Activated CD4-positive, alpha-beta memory T cell treated with anti-CD3 and anti-CD28 coated beads for 36 hours (primary cell): ENCODE results near the gene CCDC80. TPM values are rescaled to one million over a fixed set of nuclear protein-coding genes. Genes with fewer than 3 reads are reported as not detected.
A peak's percentile ranks its signal among the peaks of the same experiment; 100 is the strongest.
"Not testable (repeated sequence)": the region's sequence is repeated elsewhere in the genome, so short reads cannot be mapped to it uniquely, and the experiment has no call there.

ENCODE experiments used
- CTCF ChIA-PET: fragments of 350-600 bp; sonication (Branson Sonifier 250); formaldehyde crosslinking; loops from one replicate; lab custom pipeline; 2021; ENCODE audit warnings: antibody characterized with exemption, inconsistent platforms; lab: Charles Lee
- POLR2A ChIA-PET: fragments of 350-600 bp; sonication (Branson Sonifier 250); formaldehyde crosslinking; loops from one replicate; lab custom pipeline; 2021; ENCODE audit warnings: antibody characterized with exemption; lab: Charles Lee
- DNase-seq: peaks from one replicate; pipeline ENCODE4 v3.0.0-alpha.2; 2020
- H3K27ac Mint-ChIP-seq: one replicate; pipeline ENCODE4 v1.8.0; 2021; ENCODE audit warnings: mixed read lengths
- H3K27me3 Mint-ChIP-seq: one replicate; pipeline ENCODE4 v1.8.0; 2021; ENCODE audit warnings: mixed read lengths
- H3K36me3 Mint-ChIP-seq: one replicate; pipeline ENCODE4 v1.8.0; 2021; ENCODE audit warnings: mixed read lengths
- H3K4me1 Mint-ChIP-seq: one replicate; pipeline ENCODE4 v1.8.0; 2021; ENCODE audit warnings: low read depth, mixed read lengths
- H3K4me3 Mint-ChIP-seq: one replicate; pipeline ENCODE4 v1.8.0; 2021; ENCODE audit warnings: mild to moderate bottlenecking, mixed read lengths
- H3K9me3 Mint-ChIP-seq: one replicate; pipeline ENCODE4 v1.8.0; 2021; ENCODE audit warnings: mixed read lengths
- intact Hi-C: fragments of 100-400 bp; cut with micrococcal nuclease; formaldehyde crosslinking; loops from one replicate; pipeline ENCODE4 v1.15.1; 2023
- total RNA-seq, 2 experiments: library from RNA; stranded (reverse); gene quantifications; one replicate each; pipeline ENCODE4 v1.2.3, GENCODE V29; 2021

CCDC80 gene
- total RNA-seq, 2 experiments from 2014 or later, result not detected

- Mint-ChIP-seq H3K9me3 (no peaks in the 10 kb centered on the region), H3K36me3 (peaks cover 10% of the 10 kb centered on the region), H3K4me3 (no peak overlapping the region), H3K4me1 (peaks cover 5% of the 10 kb centered on the region), H3K27ac (no peak overlapping the region), H3K27me3 (no peaks in the 10 kb centered on the region)
- ChIA-PET POLR2A (no interaction called here), CTCF (interaction anchor here (1.5 to 2.0 kb wide), 2 partner anchors 10 to 27 kb away, joined by 3 to 6 read pairs; no protein-coding TSS in a partner anchor)
- no peak for DNase-seq
- intact Hi-C loops, result no loop called here
Observed at GRCh38 chr3:112579232-112579631, 61.7 kb downstream of the CCDC80 start.

DNA sequence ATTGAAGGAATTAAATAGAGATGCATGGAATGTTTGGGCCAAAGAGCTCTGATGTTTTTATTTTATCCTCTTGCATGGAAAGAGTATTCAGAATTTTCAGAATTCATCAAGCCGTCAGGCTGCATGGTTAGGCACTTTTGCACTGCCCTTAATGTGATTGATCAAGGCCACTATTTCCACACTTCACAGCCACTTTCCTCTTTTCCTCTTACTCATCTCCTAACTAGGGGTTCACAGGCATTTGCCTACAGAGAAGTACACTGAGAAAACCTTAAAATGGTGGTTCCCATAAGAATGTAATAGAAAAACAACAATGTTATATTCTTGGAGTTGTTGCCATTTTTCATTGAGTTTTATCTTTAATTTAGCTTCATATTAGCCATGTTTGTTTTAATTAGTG is 68.2 kb downstream of the CCDC80 start:
- ChIA-PET POLR2A (no interaction called here), CTCF (interaction anchor here (1.3 kb wide), 1 partner anchor 9 kb away, joined by 4 read pairs; no protein-coding TSS in a partner anchor)
- Mint-ChIP-seq H3K4me3 (no peak overlapping the region), H3K36me3 (peaks cover 20% of the 10 kb centered on the region), H3K27me3 (no peaks in the 10 kb centered on the region), H3K9me3 (no peaks in the 10 kb centered on the region), H3K4me1 (peaks cover 5% of the 10 kb centered on the region), H3K27ac (no peak overlapping the region)
- intact Hi-C loops, result no loop called here
- no peak for DNase-seq

GRCh38 chr3:112569265-112569664 is 71.7 kb downstream of the CCDC80 start:
- no peaks in the 10 kb centered on the region for H3K9me3 Mint-ChIP-seq
- no peak for DNase-seq
- H3K4me3 Mint-ChIP-seq, result no peak overlapping the region
- no peaks in the 10 kb centered on the region for H3K27me3 Mint-ChIP-seq
- peaks cover 9% of the 10 kb centered on the region for H3K4me1 Mint-ChIP-seq
- intact Hi-C loops, result no loop called here
- ChIA-PET POLR2A (no interaction called here), CTCF (interaction anchor here (0.5 to 2.5 kb wide), 4 partner anchors 10 to 458 kb away, joined by 3 to 12 read pairs (median 4); no protein-coding TSS in a partner anchor)
- no peak overlapping the region for H3K27ac Mint-ChIP-seq
- H3K36me3 Mint-ChIP-seq, result peaks cover 21% of the 10 kb centered on the region

DNA sequence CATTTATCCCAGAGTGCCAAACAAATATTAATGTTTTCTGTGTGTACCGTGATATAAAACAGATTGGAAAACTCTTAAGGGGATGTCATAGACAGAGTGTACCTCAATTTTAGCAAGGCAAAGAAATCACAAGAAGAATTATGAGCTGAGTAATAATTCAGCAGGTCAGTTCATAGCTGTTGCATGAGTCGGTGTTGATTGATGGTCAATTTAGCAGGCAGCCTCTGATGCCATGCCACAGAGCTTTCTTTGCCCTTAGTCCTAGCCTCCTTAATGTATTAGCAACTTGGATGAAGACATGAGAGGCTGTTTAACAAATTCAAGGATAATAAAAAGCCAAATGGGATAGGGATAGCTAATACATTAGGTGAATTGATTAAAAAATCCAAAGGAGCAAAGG is 72.3 kb downstream of the CCDC80 start:
- Mint-ChIP-seq H3K4me1 (peaks cover 9% of the 10 kb centered on the region), H3K4me3 (no peak overlapping the region), H3K27ac (no peak overlapping the region), H3K9me3 (no peaks in the 10 kb centered on the region), H3K36me3 (peaks cover 20% of the 10 kb centered on the region), H3K27me3 (no peaks in the 10 kb centered on the region)
- DNase-seq, result no peak
- intact Hi-C loops, result no loop called here
- ChIA-PET POLR2A (no interaction called here), CTCF (interaction anchor here (0.5 to 2.5 kb wide), 4 partner anchors 10 to 358 kb away, joined by 3 to 12 read pairs (median 4); no protein-coding TSS in a partner anchor)

- DNase-seq, result no peak
- POLR2A ChIA-PET, result no interaction called here
- CTCF ChIA-PET, result no interaction called here
- intact Hi-C loops, result loop anchor here (5.0 kb wide), 1 partner anchor 112 kb away; no protein-coding TSS in a partner anchor
- no peak overlapping the region for H3K27ac Mint-ChIP-seq
- peaks cover 10% of the 10 kb centered on the region for H3K36me3 Mint-ChIP-seq
- no peaks in the 10 kb centered on the region for H3K9me3 Mint-ChIP-seq
- no peak overlapping the region for H3K4me3 Mint-ChIP-seq
- H3K27me3 Mint-ChIP-seq, result no peaks in the 10 kb centered on the region
- peaks cover 20% of the 10 kb centered on the region for H3K4me1 Mint-ChIP-seq
Observed at GRCh38 chr3:112564940-112565305, 76.0 kb downstream of the CCDC80 start.

DNA sequence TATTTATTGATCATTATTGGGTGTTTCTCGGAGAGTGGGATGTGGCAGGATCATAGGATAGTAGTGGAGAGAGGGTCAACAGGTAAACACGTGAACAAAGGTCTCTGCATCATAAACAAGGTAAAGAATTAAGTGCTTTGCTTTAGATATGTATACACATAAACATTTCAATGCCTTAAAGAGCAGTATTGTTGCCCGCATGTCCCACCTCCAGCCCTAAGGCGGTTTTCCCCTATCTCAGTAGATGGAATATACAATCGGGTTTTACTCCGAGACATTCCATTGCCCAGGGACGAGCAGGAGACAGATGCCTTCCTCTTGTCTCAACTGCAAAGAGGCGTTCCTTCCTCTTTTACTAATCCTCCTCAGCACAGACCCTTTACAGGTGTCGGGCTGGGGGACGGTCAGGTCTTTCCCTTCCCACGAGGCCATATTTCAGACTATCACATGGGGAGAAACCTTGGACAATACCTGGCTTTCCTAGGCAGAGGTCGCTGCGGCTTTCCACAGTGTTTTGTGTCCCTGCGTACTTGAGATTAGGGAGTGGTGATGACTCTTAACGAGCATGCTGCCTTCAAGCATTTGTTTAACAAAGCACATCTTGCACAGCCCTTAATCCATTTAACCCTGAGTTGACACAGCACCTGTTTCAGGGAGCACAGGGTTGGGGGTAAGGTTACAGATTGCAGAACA is 76.5 kb downstream of the CCDC80 start:
- peaks cover 25% of the 10 kb centered on the region for H3K4me1 Mint-ChIP-seq
- H3K9me3 Mint-ChIP-seq, H3K36me3 Mint-ChIP-seq, POLR2A ChIA-PET, H3K27ac Mint-ChIP-seq, H3K27me3 Mint-ChIP-seq, H3K4me3 Mint-ChIP-seq, DNase-seq: not testable (repeated sequence)
- CTCF ChIA-PET, result interaction anchor here (1.0 kb wide), 1 partner anchor 18 kb away, joined by 4 read pairs; no protein-coding TSS in a partner anchor
- intact Hi-C loops, result loop anchor here (5.0 kb wide), 1 partner anchor 113 kb away; no protein-coding TSS in a partner anchor

- peak within 1 kb of the TSS; percentile 98 for H3K27ac Mint-ChIP-seq
- H3K9me3 Mint-ChIP-seq, result no peaks in the 10 kb centered on the region
- H3K36me3 Mint-ChIP-seq, result peaks cover 13% of the 10 kb centered on the region
- peaks cover 31% of the 10 kb centered on the region for H3K4me1 Mint-ChIP-seq
- peak; percentile 99 for DNase-seq
- H3K27me3 Mint-ChIP-seq, result no peaks in the 10 kb centered on the region
- H3K4me3 Mint-ChIP-seq, result peak within 1 kb of the TSS; percentile 87
- ChIA-PET POLR2A (interaction anchor here (0.8 to 2.0 kb wide), 9 partner anchors 17 to 430 kb away, joined by 3 to 7 read pairs (median 3); partner anchors contain the start of genes BTLA and CD200), CTCF (interaction anchor here (0.6 to 1.4 kb wide), 4 partner anchors 11 to 518 kb away, joined by 3 to 4 read pairs (median 3); partner anchors contain the start of genes CD200 and SLC9C1)
- intact Hi-C loops, result loop anchor here (1.0 to 5.0 kb wide), 11 partner anchors 63 to 1183 kb away; partner anchors contain the start of genes BTLA, CD200, GCSAM and USF3
Observed at GRCh38 chr3:112561734-112562529, 79.0 kb downstream of the CCDC80 start, which contains the start of the genes ATG3 and SLC35A5. Gene ATG3 (minus strand): TSS chr3:112561962. CDS start chr3:112561528, 434 bp downstream. Gene SLC35A5 (plus strand): TSS chr3:112562045. CDS start chr3:112563404, 1,359 bp downstream.

- Mint-ChIP-seq H3K4me1 (peaks cover 30% of the 10 kb centered on the region), H3K4me3 (peak overlapping the region; percentile 87), H3K27me3 (no peaks in the 10 kb centered on the region), H3K27ac (peak overlapping the region; percentile 98), H3K36me3 (peaks cover 12% of the 10 kb centered on the region), H3K9me3 (no peaks in the 10 kb centered on the region)
- intact Hi-C loops, result loop anchor here (5.0 kb wide), 1 partner anchor 116 kb away; no protein-coding TSS in a partner anchor
- DNase-seq, result no peak
- POLR2A ChIA-PET, result interaction anchor here (0.9 to 2.0 kb wide), 5 partner anchors 16 to 257 kb away, joined by 3 to 7 read pairs (median 3); partner anchors contain the start of genes BTLA and CD200
- CTCF ChIA-PET, result interaction anchor here (1.0 kb wide), 1 partner anchor 518 kb away, joined by 3 read pairs; no protein-coding TSS in a partner anchor
Observed at GRCh38 chr3:112561484-112561733, 79.5 kb downstream of the CCDC80 start.

- peaks cover 12% of the 10 kb centered on the region for H3K36me3 Mint-ChIP-seq
- H3K4me1 Mint-ChIP-seq, result peaks cover 32% of the 10 kb centered on the region
- peak overlapping the region; percentile 87 for H3K4me3 Mint-ChIP-seq
- intact Hi-C loops, result loop anchor here (5.0 kb wide), 1 partner anchor 116 kb away; no protein-coding TSS in a partner anchor
- no peaks in the 10 kb centered on the region for H3K9me3 Mint-ChIP-seq
- H3K27me3 Mint-ChIP-seq, result no peaks in the 10 kb centered on the region
- ChIA-PET CTCF (interaction anchor here (0.8 to 1.1 kb wide), 2 partner anchors 21 to 40 kb away, joined by 3 to 4 read pairs; no protein-coding TSS in a partner anchor), POLR2A (interaction anchor here (0.6 to 2.0 kb wide), 4 partner anchors 74 to 257 kb away, joined by 3 to 7 read pairs (median 3); partner anchors contain the start of gene CD200)
- DNase-seq, result peak; percentile 85
- peak overlapping the region; percentile 98 for H3K27ac Mint-ChIP-seq
Observed at GRCh38 chr3:112560721-112561483, 80.0 kb downstream of the CCDC80 start.

DNA sequence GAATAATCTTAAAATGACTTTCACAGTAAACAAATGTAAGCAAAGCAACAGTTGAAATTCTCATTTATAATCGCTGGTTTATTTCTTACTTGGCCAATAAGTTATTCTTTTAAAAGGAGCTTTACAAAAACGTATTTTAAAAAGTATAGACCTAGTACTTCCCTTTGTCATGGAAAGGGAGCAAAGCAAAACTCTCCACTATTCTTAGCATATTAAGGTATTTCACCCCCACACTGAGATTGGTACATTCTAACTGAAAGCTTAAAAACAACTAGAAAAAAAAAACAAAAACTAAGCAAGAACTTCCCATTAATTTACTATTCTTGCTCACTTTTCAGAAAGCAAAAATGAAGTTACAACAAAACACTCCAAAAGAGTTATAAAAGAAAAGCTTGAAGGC is 80.6 kb downstream of the CCDC80 start:
- Mint-ChIP-seq H3K27ac (no peak overlapping the region), H3K4me1 (peaks cover 37% of the 10 kb centered on the region), H3K36me3 (peaks cover 18% of the 10 kb centered on the region), H3K27me3 (no peaks in the 10 kb centered on the region), H3K9me3 (no peaks in the 10 kb centered on the region), H3K4me3 (peak overlapping the region; percentile 87)
- no peak for DNase-seq
- POLR2A ChIA-PET, result interaction anchor here (2.0 kb wide), 1 partner anchor 227 kb away, joined by 7 read pairs; the partner anchor contains the start of gene CD200
- intact Hi-C loops, result loop anchor here (5.0 kb wide), 1 partner anchor 117 kb away; no protein-coding TSS in a partner anchor
- CTCF ChIA-PET, result interaction anchor here (0.8 to 1.1 kb wide), 2 partner anchors 22 to 40 kb away, joined by 3 to 4 read pairs; no protein-coding TSS in a partner anchor

- intact Hi-C loops, result no loop called here
- Mint-ChIP-seq H3K27me3 (no peaks in the 10 kb centered on the region), H3K4me1 (peaks cover 41% of the 10 kb centered on the region), H3K36me3 (peaks cover 22% of the 10 kb centered on the region), H3K27ac (no peak overlapping the region), H3K9me3 (no peaks in the 10 kb centered on the region), H3K4me3 (no peak overlapping the region)
- DNase-seq, result no peak
- POLR2A ChIA-PET, result interaction anchor here (0.6 to 0.7 kb wide), 2 partner anchors 388 to 1048 kb away, joined by 3 read pairs; no protein-coding TSS in a partner anchor
- CTCF ChIA-PET, result interaction anchor here (0.6 kb wide), 1 partner anchor 239 kb away, joined by 3 read pairs; no protein-coding TSS in a partner anchor
Observed at GRCh38 chr3:112557976-112558375, 83.0 kb downstream of the CCDC80 start.
